Measurements from ENCODE around the gene ATF7.

- TF ChIP-seq, protein P1, sequence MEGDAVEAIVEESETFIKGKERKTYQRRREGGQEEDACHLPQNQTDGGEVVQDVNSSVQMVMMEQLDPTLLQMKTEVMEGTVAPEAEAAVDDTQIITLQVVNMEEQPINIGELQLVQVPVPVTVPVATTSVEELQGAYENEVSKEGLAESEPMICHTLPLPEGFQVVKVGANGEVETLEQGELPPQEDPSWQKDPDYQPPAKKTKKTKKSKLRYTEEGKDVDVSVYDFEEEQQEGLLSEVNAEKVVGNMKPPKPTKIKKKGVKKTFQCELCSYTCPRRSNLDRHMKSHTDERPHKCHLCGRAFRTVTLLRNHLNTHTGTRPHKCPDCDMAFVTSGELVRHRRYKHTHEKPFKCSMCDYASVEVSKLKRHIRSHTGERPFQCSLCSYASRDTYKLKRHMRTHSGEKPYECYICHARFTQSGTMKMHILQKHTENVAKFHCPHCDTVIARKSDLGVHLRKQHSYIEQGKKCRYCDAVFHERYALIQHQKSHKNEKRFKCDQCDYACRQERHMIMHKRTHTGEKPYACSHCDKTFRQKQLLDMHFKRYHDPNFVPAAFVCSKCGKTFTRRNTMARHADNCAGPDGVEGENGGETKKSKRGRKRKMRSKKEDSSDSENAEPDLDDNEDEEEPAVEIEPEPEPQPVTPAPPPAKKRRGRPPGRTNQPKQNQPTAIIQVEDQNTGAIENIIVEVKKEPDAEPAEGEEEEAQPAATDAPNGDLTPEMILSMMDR (IDR thresholded peaks at IDR 0.05): no peak
- TF ChIP-seq POLR2A (IDR thresholded peaks at IDR 0.05): no peak
These were observed 39.4 kb downstream of the ATF7 start for GRCh38 chr12:53586745-53587144.
